Peyer's patch (tissue), 4 donors: ENCODE results near the gene ZIC5.

ENCODE experiments used
- POLR2A ChIP-seq, 2 donors: fragments of 450-650 bp; IDR thresholded peaks; one replicate each; pipeline ENCODE4 v1.5.1; 2017; ENCODE audit warnings: antibody characterized with exemption in 2 of 2, mild to moderate bottlenecking in 2 of 2, moderate library complexity in 2 of 2
- TF ChIP-seq, protein P1 (sequence below), 6 experiments: fragments of 450-650 bp in 4 of 6; fragments of 200-600 bp in 2 of 6; sonication (generic) in 1 of 6; IDR thresholded peaks; one replicate each; pipeline ENCODE4 v1.5.1; 2017 to 2019; ENCODE audit warnings: antibody characterized with exemption in 6 of 6, mild to moderate bottlenecking in 3 of 6, moderate library complexity in 1 of 6

DNA sequence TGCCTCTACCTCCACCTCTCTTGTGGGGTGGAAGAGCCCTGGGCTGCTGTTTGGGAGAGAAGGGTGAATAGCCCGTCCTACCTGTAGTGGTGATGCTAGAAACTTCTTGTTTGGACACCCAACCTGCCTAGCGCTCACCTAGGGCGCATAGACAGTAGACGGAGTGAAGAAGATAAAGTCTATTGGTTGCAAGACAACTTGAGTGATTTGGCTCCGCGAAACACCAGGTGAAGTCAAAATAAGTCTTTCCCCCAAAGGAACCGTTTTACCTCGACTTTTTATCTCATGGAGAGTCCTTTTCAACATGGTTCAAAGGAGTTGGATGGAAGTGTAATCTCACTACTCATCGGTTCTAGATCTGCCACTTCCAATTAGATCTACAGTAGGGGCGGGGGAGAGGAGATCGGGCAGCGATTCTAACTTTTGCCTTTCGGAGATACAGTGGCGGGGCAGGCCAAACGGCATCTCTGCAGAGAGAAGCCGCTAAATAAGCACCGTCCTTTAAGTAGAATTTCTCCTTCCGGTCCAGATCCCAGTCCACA is 694 bp upstream of the ZIC5 start:
- TF ChIP-seq, protein P1, sequence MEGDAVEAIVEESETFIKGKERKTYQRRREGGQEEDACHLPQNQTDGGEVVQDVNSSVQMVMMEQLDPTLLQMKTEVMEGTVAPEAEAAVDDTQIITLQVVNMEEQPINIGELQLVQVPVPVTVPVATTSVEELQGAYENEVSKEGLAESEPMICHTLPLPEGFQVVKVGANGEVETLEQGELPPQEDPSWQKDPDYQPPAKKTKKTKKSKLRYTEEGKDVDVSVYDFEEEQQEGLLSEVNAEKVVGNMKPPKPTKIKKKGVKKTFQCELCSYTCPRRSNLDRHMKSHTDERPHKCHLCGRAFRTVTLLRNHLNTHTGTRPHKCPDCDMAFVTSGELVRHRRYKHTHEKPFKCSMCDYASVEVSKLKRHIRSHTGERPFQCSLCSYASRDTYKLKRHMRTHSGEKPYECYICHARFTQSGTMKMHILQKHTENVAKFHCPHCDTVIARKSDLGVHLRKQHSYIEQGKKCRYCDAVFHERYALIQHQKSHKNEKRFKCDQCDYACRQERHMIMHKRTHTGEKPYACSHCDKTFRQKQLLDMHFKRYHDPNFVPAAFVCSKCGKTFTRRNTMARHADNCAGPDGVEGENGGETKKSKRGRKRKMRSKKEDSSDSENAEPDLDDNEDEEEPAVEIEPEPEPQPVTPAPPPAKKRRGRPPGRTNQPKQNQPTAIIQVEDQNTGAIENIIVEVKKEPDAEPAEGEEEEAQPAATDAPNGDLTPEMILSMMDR (IDR thresholded peaks at IDR 0.05), result no peak
- no peak for TF ChIP-seq POLR2A (IDR thresholded peaks at IDR 0.05)
